ENCODE results near the gene IVNS1ABP.
"Not testable (repeated sequence)": the region's sequence is repeated elsewhere in the genome, so short reads cannot be mapped to it uniquely, and the experiment has no call there.

IVNS1ABP gene

GRCh38 chr1:185317034-185317885, at the start of gene IVNS1ABP:
TSS of gene IVNS1ABP (minus strand) at chr1:185317243. CDS start at chr1:185309493, 7,750 bp downstream.
- DNase-seq, result peak; percentile 99

DNA sequence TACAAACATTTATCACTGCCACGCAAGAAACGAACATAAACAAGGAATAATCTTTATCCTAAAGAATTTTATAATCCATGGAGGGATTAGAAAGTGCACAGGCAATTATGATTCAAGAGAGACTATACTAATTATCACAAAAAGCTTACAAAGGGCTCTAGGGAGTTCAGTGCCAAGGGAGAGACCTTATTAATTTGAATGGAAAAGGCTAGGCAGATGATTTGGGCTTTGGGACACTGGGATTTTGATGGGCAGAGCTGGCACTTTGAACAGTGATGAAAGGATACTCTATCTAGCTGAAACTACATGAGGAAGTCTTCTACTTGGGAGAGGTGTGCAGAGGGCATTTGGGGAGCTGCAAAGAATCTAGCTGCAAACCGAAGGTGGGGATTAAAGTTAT, 48.9 kb upstream of the IVNS1ABP start:
- no peak for DNase-seq

DNA sequence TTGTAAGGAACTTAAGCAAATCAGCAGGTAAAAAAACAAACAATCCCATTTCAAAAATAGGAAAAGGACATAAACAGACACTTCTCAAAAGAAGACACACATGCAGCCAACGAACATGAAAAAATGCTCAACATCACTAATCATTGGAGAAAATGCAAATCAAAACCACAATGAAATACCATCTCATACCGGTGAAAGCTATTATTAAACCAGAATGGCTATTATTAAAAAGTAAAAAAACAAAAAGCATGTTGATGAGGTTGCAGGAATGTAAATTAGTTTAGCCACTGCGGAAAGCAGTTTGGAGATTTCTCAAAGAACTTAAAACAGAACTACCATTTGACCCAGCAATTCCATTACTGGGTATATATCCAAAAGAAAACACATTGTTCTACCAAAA, 47.5 kb upstream of the IVNS1ABP start:
- DNase-seq, result not testable (repeated sequence)

DNA sequence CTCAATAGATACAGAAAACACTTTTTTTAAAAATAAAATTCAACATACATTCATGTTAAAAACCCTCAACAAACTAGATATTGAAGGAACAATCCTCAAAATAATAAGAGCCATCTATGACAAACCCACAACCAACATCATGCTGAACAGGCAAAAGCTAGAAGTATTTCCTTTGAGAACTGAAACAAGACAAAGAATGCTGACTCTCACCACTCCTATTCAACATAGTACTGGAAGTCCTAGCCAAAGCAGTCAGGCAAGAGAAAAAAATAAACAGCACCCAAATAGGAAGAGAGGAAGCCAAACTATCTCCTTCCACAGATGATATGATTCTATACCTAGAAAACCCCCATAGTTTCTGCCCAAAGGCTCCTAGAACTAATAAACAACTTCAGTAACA, 46.2 kb upstream of the IVNS1ABP start:
- no peak for DNase-seq

GRCh38 chr1:185360714-185361113, 43.7 kb upstream of the IVNS1ABP start:
- DNase-seq, result no peak

DNA sequence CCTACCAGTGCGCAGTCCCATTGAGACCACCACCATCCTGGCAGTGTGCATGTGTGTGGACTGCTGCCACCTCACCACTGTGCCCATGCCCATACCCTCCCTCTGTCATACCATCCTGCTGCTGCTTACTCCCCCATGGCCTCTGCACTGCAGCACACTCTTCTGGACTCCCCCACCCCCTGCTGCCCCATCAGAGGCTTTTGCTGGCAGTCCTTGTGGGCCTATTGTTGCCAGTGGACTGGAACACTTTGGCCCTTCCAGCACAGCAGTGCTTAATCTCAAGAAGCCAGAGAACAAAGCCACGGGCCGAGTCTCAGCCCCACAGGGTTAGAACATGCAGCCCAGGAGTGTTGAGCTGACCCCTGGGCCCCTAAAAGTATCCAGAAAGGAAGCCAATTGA, 41.9 kb upstream of the IVNS1ABP start:
- no peak for DNase-seq

DNA sequence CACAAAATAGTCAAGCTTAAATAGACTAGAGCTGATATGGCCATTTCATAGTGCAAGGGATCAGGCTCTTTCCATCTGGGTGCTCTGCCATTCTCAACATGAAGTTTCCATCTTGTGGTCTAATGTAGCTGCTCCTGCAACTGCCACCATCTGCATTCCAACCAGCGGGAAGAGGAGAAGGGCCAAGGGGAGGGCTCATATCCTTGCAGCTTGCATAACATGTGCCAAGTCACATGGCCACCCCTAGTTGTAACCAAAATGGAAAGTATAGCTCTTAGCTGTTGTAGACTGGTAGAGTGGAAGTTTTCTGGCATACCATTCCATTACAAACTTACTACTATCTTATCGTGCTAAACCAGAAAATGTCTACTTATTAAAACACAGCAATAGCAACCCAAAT, 38.9 kb upstream of the IVNS1ABP start:
- no peak for DNase-seq

GRCh38 chr1:185353124-185353523, 36.1 kb upstream of the IVNS1ABP start:
- no peak for DNase-seq

DNA sequence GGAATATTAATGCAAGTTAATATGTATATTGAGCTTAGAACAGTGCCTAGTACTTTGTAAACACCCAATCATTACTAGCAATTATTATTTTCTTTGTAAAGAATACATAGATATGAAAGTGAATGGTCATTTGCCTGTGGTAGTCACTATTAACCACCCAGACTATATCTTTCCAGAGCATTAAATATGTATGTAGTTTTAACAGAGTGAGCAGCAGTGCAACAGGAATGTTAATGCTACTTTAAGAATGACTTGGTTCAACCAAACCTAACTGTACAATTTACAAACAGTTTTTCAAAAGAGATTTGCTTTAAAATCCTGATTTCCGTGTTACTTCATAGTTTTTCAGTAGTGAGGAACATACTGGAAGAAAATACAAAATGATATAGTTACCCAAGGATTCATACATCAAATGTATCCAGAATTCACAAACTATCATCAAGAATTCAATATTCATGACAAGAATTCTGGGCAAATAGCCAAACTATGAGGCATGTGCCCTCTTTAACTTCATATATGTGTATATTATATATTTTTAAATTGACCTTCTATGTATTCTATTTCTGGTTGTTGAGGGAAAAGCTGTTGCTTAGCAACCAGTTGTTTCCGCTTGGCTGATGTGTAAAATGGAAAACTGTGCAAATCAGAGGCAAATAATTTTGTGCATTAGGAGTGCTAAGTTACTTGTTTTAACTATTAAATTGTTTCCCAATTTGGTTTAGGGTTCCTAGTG, 34.9 kb upstream of the IVNS1ABP start:
- no peak for DNase-seq

- no peak for DNase-seq
Observed at GRCh38 chr1:185350027-185350442, 33.0 kb upstream of the IVNS1ABP start.

GRCh38 chr1:185349556-185349955, 32.5 kb upstream of the IVNS1ABP start:
- no peak for DNase-seq

DNA sequence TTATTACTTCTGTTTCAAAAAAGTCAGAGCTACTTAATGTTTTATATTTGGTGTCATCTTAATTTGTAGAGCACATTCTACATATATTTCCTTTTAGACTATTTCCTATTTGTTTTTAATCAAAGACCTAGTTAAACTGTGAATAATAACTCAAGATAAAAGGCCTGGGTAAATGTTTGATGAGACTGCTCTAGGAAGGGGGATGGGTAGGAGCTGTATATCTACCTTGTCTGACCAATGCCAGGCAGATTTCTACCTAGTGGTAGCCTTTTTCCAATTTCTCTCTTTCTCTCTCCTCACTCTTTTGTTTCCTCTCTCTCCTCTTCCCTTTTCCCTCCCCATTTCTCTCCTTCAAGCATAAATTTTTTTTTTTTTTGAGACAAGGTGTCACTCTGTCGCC, 31.9 kb upstream of the IVNS1ABP start:
- no peak for DNase-seq

DNA sequence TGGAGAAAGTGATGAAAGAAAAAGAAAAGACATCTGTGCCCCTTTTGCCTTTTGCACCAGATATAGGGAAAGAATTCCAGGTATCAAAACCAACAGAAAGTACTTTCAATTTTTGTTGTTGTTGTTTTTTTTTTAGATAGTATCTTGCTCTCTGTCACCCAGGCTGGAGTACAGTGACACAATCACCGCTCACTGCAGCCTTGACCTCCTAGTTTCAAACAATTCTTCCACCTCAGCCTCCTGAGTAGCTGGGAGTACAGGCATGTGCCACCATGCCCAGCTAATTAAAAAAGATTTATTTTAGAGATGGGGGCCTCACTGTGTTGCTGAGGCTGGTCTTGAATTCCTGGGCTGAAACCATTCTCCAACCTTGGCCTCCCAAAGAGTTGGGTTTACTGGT, 31.3 kb upstream of the IVNS1ABP start:
- no peak for DNase-seq

DNA sequence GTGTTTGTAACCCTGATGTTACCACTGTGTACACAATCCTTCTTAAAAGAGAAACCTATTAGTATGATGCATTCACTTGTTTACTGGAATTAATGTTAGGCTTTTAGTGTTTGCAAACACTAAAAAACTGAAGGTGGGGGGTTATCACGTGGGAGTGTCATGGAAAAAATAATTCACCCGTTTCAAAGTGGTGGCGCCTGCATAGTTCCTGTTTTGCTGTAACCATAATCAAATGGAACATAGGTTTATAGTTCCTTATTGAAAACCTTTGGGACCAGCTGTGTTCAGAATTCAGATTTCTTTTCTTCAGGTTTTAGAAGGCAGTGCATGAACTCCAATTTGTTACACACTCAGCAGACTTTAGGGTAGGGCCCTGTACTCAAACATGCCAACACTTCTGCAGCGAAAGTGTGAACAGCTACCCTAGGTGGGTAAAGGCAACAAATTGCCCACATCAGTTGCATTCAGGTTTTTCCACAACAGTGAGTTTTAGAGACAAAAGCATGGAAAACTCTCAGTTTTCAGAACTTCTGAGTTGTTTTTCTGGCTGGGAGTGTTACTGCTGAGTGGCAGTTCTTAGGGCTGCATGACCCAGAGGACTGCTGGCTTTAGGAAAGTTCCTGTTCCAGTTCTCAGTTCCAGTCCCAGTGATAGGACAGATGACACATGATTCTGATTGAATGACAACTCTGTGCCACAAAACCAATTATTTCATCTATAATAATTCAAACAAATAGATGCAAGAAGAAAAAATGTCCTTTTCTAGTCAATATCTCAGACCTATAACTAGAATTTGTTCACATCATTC, 29.1 kb upstream of the IVNS1ABP start:
- no peak for DNase-seq

DNA sequence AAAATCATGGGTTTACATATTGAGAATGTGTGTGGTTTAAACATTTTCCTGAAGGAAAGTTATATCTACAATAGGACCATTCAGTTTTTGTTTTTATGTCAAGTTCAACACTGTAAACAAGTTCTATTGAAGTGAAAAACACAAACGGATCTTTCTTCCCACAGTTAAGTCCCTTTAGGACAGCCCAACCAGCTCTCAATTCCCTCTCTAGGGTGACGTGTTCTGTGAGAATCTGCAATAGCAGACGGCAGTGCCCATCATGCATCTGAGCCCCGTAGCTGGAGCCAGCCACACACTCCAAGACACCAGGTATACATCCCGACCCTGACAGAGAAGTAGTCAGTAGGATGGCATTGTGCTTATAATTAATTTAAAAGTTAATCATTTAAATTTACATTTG, 26.3 kb upstream of the IVNS1ABP start:
- no peak for DNase-seq

DNA sequence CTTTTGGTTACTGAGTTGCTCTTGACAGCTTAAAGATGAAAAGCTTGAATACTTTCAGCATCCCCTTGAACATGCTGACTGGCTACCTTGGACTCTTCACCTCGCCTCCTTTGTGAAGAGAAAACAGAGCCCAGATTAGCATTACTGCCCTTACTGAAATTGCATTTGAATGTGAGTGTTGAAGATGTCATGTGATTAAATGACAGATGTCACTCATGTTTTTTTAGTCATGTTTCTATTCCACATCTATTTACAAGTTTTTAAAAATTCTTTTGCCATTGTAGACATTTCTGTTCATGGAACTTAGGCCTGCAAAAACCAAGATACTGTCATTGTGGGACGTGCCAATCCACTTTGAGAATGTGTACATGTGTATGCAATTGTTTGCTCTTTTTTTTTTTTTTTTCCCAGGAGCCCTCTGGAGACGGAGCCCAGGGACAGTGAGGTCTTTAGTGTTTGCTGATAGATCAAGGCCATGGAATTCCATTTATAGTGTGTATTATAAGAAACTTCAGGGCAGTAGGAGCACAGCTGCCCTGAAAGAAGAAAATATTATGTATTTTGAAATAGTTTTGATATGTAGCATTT, 25.7 kb upstream of the IVNS1ABP start:
- no peak for DNase-seq

- DNase-seq, result no peak
Observed at GRCh38 chr1:185342017-185342416, 25.0 kb upstream of the IVNS1ABP start.

DNA sequence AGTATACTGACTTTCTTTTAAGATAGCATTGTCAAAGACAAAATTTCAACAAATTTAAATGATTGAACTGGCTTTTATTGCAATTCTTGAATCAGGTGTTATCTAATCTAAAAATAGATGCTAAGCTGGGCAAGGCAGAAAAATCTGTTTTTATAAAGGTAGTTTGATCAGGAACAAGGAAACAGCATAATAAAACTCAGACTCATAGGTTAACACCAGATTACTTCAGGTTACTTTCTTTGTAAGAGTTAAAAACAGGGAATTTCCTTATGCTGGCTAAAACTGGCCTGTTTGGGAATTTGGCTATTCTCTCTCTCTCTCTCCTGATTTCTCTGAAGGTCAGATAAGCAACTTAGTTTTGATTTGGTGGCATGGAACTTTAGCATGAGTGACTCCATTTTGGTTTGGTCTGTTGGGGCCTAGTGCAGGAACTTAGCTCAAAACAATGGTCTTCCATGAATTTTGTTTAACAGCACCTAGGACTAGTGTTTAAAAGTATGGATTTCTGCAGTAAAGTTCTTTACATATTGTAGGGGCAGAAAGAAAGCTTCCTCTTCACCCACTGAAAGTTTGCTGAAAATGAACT, 24.2 kb upstream of the IVNS1ABP start:
- no peak for DNase-seq

DNA sequence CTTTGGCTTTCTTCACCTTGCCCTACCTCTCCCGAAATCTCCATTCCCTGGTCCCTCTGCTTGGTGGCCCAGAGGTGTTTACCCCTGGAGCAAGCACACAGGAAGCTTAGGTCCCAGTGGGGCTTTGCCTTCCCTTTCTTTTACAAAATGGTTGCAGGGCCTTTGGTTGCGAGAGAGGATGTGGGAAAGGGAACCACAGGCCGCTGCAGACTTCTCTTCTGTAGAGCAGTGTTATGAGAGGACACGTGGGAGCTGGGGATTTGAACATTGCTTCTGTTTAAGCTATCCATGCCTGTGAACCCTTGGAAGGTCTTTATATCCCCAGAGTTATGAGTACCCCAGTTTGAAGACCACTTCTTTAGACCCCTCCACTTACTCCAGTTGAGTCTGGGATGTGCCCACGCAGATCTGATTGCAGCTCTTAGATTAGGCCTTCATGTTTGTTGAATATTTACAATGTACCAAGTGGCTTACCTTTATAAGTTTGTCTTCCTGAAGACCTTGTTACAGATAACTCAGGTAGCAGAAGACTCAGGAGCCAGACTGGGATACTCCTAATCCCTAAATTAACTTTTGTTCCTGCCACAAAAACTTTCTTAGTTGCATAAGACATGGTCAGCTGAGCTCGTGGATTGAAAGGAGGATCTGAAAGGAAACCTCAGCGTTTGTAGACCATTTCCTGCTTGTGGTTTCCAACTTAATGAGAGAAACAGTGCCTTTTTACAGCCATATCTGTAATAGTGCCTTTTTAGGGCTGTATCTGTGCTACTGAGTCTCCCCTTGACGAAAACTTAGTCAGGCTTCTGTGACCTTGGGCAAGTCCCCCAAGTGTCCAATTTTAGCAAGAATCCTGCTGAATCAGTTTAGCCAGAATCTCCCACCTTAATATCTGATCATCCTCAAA, 21.9 kb upstream of the IVNS1ABP start:
- peak; percentile 58 for DNase-seq

GRCh38 chr1:185337246-185337645, 20.2 kb upstream of the IVNS1ABP start:
- no peak for DNase-seq

- no peak for DNase-seq
Observed at GRCh38 chr1:185334182-185334581, 17.1 kb upstream of the IVNS1ABP start.
